Stomach (tissue), 9 donors: ENCODE measurements around the gene PRKG1. TPM values are rescaled to one million over a fixed set of nuclear protein-coding genes. Genes with fewer than 3 reads are reported as not detected.

Experiments used
- DNase-seq, 2 donors: peaks; one replicate each; pipeline versions ENCODE4 v3.0.0 to v3.0.0-alpha.2; 2013 to 2019
- H3K27ac ChIP-seq, 5 donors: fragments of 200-600 bp in 4 of 5; sonication (generic) in 4 of 5; one replicate each; pipeline ENCODE4 v1.5.1; 2013 to 2019; ENCODE audit warnings: mild to moderate bottlenecking in 1 of 5, moderate library complexity in 1 of 5
- H3K27me3 ChIP-seq, 3 donors: fragments of 200-600 bp; sonication (generic); one replicate each; pipeline ENCODE4 v1.5.1; 2017 to 2019; ENCODE audit warnings: mixed run types in 1 of 3
- H3K36me3 ChIP-seq, 4 donors: fragments of 200-600 bp; sonication (generic); 1 replicate in 3 of 4; 2 replicates in 1 of 4; pipeline ENCODE4 v1.5.1; 2016 to 2019
- H3K4me1 ChIP-seq, 4 donors: fragments of 200-600 bp; sonication (generic); one replicate each; pipeline ENCODE4 v1.5.1; 2016 to 2019
- H3K4me3 ChIP-seq, 4 donors: fragments of 200-600 bp; sonication (generic) in 3 of 4; one replicate each; pipeline ENCODE4 v1.5.1; 2016 to 2019; ENCODE audit warnings: mild to moderate bottlenecking in 1 of 4
- H3K9me3 ChIP-seq, 4 donors: fragments of 200-600 bp; sonication (generic); one replicate each; pipeline ENCODE4 v1.5.1; 2016 to 2019
- CTCF ChIP-seq, 7 experiments: fragments of 450-650 bp in 4 of 7; fragments of 200-600 bp in 3 of 7; sonication (generic) in 3 of 7; IDR thresholded peaks; one replicate each; pipeline ENCODE4 v1.5.1; 2016 to 2019; ENCODE audit warnings: antibody characterized with exemption in 7 of 7, control low read depth in 2 of 7, mild to moderate bottlenecking in 1 of 7
- EP300 ChIP-seq: sonication (generic); formaldehyde crosslinking; IDR thresholded peaks from one replicate; pipeline ENCODE4 v1.6.1; 2017; ENCODE audit warnings: antibody characterized with exemption
- POLR2A ChIP-seq, 4 donors: fragments of 450-650 bp; IDR thresholded peaks; one replicate each; pipeline ENCODE4 v1.6.1; 2016; ENCODE audit warnings: antibody characterized with exemption in 4 of 4, control low read depth in 2 of 4, mild to moderate bottlenecking in 1 of 4, moderate library complexity in 1 of 4
- POLR2AphosphoS5 ChIP-seq, 3 donors: sonication (generic); formaldehyde crosslinking; IDR thresholded peaks; one replicate each; pipeline ENCODE4 v1.6.1; 2016; ENCODE audit warnings: antibody characterized with exemption in 3 of 3
- WGBS, 5 donors: extraction: QIAGEN DNeasy Blood & Tissue Kit in 3 of 5; methylation state at CpG; one replicate each; pipeline versions ENCODE4 v1.1.5 to v1.1.7; 2013 to 2018; 5-methylcytosine and 5-hydroxymethylcytosine counted together
- intact Hi-C: fragments of 100-400 bp; cut with DNase I; formaldehyde crosslinking; loops from one replicate; pipeline ENCODE4 v1.15.1; 2023; ENCODE audit warnings: low total_unique reads
- polyA plus RNA-seq, 3 donors: library from polyadenylated mRNA; stranded (reverse); fragments of 200-250 nt; gene quantifications; one replicate each; pipeline ENCODE4 v1.2.3, GENCODE V29; 2013
- total RNA-seq, 5 donors: library from RNA; depleted of rRNA; stranded (reverse); fragments of >200 nt; gene quantifications; one replicate each; pipeline versions ENCODE4 v1.1.0 to v1.2.3, GENCODE V29; 2014 to 2016
- donor health status: healthy with polysubstance abuse.
- donor health status: Bipolar disorder and iron deficiency.
- donor health status: healthy.

Gene PRKG1
- total and polyA plus RNA-seq, 8 donors = 1.5 to 89.2 (median 14.3) TPM

DNA sequence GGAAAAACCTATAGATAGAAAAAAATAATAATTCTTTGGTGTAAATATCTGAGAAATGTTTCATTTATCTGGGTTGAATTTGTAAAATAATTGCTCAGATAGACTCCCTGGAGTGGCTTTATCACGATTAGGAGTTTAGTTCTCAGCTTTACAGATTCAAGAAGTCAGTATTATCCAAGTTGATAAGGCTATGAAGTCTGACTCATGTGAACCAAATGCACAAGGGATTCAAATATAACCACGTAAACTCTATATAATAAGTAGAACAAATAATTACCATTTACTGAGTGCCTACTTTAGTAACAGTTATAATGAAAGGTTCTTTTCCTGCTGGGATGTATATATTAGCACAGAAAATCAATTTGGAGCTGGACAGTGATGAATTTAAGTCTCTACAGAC, 290.4 kb downstream of the PRKG1 start:
- DNase-seq = no peak
- TF ChIP-seq POLR2A (IDR thresholded peaks at IDR 0.05) (no peak), CTCF (IDR thresholded peaks at IDR 0.05) (no peak), POLR2AphosphoS5 (IDR thresholded peaks at IDR 0.05) (no peak), EP300 (no peak)
- Histone ChIP-seq H3K4me1 (peaks cover 0 to 6% (median 0%) of the 10 kb centered on the region in 4 donors), H3K4me3 (no peak overlapping the region), H3K27me3 (no peaks in the 10 kb centered on the region), H3K9me3 (no peaks in the 10 kb centered on the region), H3K36me3 (no peaks in the 10 kb centered on the region), H3K27ac (no peak overlapping the region)
- WGBS, 5 donors = 37 to 56% (median 50%) methylated on average over 2 of the region's 2 CpGs
- intact Hi-C loops = no loop called here

DNA sequence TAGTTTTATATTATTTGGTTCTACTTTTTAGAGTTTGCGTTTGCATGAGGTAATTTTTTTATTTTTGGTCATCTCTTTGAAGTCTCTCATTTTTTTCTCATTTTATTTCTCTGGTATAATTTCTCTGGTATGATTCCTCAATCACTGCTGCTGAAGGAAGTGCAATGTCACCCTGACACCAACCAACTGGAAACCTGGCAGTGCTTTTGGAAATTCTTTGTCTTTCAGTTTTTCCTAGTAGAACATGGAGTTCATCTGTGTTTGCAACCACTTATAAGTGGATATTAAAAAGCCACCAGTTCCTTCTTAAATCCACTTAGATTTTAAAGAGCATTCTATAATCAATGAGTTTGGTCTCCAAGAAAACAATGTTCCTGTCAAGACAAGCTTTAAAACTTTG, 291.8 kb downstream of the PRKG1 start:
- 79 to 93% (median 88%) methylated on average over 1 of the region's 1 CpG for WGBS, 5 donors
- Histone ChIP-seq H3K27ac (no peak overlapping the region), H3K36me3 (no peaks in the 10 kb centered on the region), H3K4me1 (peaks cover 0 to 6% (median 0%) of the 10 kb centered on the region in 4 donors), H3K9me3 (no peaks in the 10 kb centered on the region), H3K27me3 (no peaks in the 10 kb centered on the region), H3K4me3 (no peak overlapping the region)
- TF ChIP-seq POLR2A (IDR thresholded peaks at IDR 0.05) (no peak), CTCF (IDR thresholded peaks at IDR 0.05) (no peak), POLR2AphosphoS5 (IDR thresholded peaks at IDR 0.05) (no peak)
- intact Hi-C loops = no loop called here
- peak in 1 of 2 donors; percentile 26 for DNase-seq

DNA sequence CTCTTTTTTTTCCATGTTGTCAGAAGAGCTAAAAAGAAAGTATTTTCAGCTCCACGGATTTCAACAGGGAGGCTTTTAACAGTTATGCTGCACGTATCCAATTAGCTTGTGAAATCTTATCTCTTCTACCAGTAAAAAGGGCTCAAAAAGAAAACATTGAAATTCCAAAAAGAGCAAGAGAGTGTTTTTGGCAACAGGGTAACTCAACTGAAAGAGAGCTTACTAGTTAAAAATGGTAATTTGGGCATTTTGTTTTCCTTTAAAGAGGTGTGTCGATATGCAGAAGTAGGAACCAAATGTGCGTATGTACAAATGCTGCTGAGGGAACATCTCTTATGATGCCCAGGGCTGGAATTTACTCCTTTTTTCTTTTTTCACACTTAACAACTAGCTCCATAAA, 292.8 kb downstream of the PRKG1 start:
- WGBS, 5 donors = 62 to 80% (median 77%) methylated on average over 4 of the region's 4 CpGs
- peaks cover 0 to 6% (median 0%) of the 10 kb centered on the region in 4 donors for H3K4me1 ChIP-seq
- H3K27ac ChIP-seq = peak overlapping the region in 2 of 5 donors; percentile 22 to 38
- H3K27me3 ChIP-seq = no peaks in the 10 kb centered on the region
- intact Hi-C loops = no loop called here
- no peak overlapping the region for H3K4me3 ChIP-seq
- TF ChIP-seq POLR2AphosphoS5 (IDR thresholded peaks at IDR 0.05) (no peak), EP300 (no peak), CTCF (IDR thresholded peaks at IDR 0.05) (no peak), POLR2A (IDR thresholded peaks at IDR 0.05) (no peak)
- H3K9me3 ChIP-seq = no peaks in the 10 kb centered on the region
- no peak for DNase-seq
- no peaks in the 10 kb centered on the region for H3K36me3 ChIP-seq

- Histone ChIP-seq H3K27ac (peak overlapping the region in 1 of 5 donors; percentile 38), H3K27me3 (no peaks in the 10 kb centered on the region), H3K9me3 (no peaks in the 10 kb centered on the region), H3K36me3 (no peaks in the 10 kb centered on the region), H3K4me3 (no peak overlapping the region), H3K4me1 (peaks cover 0 to 6% (median 0%) of the 10 kb centered on the region in 4 donors)
- intact Hi-C loops = no loop called here
- 67 to 82% (median 73%) methylated on average over 1 of the region's 1 CpG for WGBS, 5 donors
- no peak for DNase-seq
- TF ChIP-seq EP300 (no peak), POLR2A (IDR thresholded peaks at IDR 0.05) (no peak), POLR2AphosphoS5 (IDR thresholded peaks at IDR 0.05) (no peak), CTCF (IDR thresholded peaks at IDR 0.05) (no peak)
Measured at GRCh38 chr10:51367694-51368093, 293.4 kb downstream of the PRKG1 start.
